Measurements from ENCODE around the gene CFAP99. TPM values are rescaled to one million over a fixed set of nuclear protein-coding genes. Genes with fewer than 3 reads are reported as not detected.

Gene CFAP99
- polyA plus RNA-seq, 1 donor (not counting 4 experiments of a cell fraction or from before 2014, with no cell fraction given): not detected

GRCh38 chr4:2478229-2478628 is 59.5 kb downstream of the CFAP99 start:
- H3K9me1 ChIP-seq (ENCODE audit: control insufficient read depth, extremely low read depth, insufficient read depth, low read length): no peaks in the 10 kb centered on the region
- FAIRE-seq (no peak), DNase-seq (ENCODE audit: low read depth, low spot score) (no peak)
- no peak overlapping the region for H3K4me2 ChIP-seq (ENCODE audit: control insufficient read depth, extremely low read depth, insufficient read depth, low read depth, low read length)
- peaks cover 38% of the 10 kb centered on the region for H4K20me1 ChIP-seq (ENCODE audit: control insufficient read depth, extremely low read depth, insufficient read depth, low read length)
- dilution Hi-C loops (cut with MboI; ENCODE audit: extremely low pct_ligation_motif_present, low sequenced_read_pairs): no loop called here
- H3K79me2 ChIP-seq (ENCODE audit: control insufficient read depth, insufficient read depth, low read length): peaks cover 100% of the 10 kb centered on the region
- no peaks in the 10 kb centered on the region for H3K4me1 ChIP-seq (ENCODE audit: control insufficient read depth, extremely low read depth, insufficient read depth, low read length)
- H3K27me3 ChIP-seq (ENCODE audit: control insufficient read depth, extremely low read depth, insufficient read depth, low read length): no peaks in the 10 kb centered on the region
- no peaks in the 10 kb centered on the region for H3K9me3 ChIP-seq (ENCODE audit: control insufficient read depth, low read depth, low read length)
- H3K36me3 ChIP-seq (ENCODE audit: control insufficient read depth in 2 of 2, extremely low read depth in 1 of 2, insufficient read depth in 2 of 2, low read length in 2 of 2): peaks cover 2 to 4% of the 10 kb centered on the region in 2 experiments
- TF ChIP-seq EZH2 (IDR thresholded peaks at IDR 0.05; ENCODE audit: low read length) (no peak), CTCF (optimal IDR thresholded peaks at IDR 0.05 in 1 of 3, IDR thresholded peaks at IDR 0.05 in 1 of 3, conservative IDR thresholded peaks at IDR 0.05 in 1 of 3; ENCODE audit: extremely low read depth in 1 of 3, insufficient read depth in 2 of 3, low read length in 3 of 3) (no peak)
- no peak overlapping the region for H2AFZ ChIP-seq (ENCODE audit: control insufficient read depth, low read length)
- H3K4me3 ChIP-seq (ENCODE audit: control insufficient read depth in 2 of 3, extremely low read depth in 1 of 3, insufficient read depth in 2 of 3, low read depth in 1 of 3, low read length in 3 of 3): no peak overlapping the region
- no peak overlapping the region for H3K27ac ChIP-seq (ENCODE audit: control insufficient read depth, insufficient read depth, low read length)
- H3K9ac ChIP-seq (ENCODE audit: control insufficient read depth, extremely low read depth, insufficient read depth, low read length): no peak overlapping the region

GRCh38 chr4:2480649-2481048 is 61.9 kb downstream of the CFAP99 start:
- H3K4me2 ChIP-seq (ENCODE audit: control insufficient read depth, extremely low read depth, insufficient read depth, low read depth, low read length): no peak overlapping the region
- H3K9ac ChIP-seq (ENCODE audit: control insufficient read depth, extremely low read depth, insufficient read depth, low read length): no peak overlapping the region
- no peak overlapping the region for H3K4me3 ChIP-seq (ENCODE audit: control insufficient read depth in 2 of 3, extremely low read depth in 1 of 3, insufficient read depth in 2 of 3, low read depth in 1 of 3, low read length in 3 of 3)
- DNase-seq (ENCODE audit: low read depth, low spot score) (no peak), FAIRE-seq (no peak)
- no peaks in the 10 kb centered on the region for H3K9me3 ChIP-seq (ENCODE audit: control insufficient read depth, low read depth, low read length)
- H3K4me1 ChIP-seq (ENCODE audit: control insufficient read depth, extremely low read depth, insufficient read depth, low read length): no peaks in the 10 kb centered on the region
- H4K20me1 ChIP-seq (ENCODE audit: control insufficient read depth, extremely low read depth, insufficient read depth, low read length): peaks cover 45% of the 10 kb centered on the region
- H2AFZ ChIP-seq (ENCODE audit: control insufficient read depth, low read length): no peak overlapping the region
- H3K27ac ChIP-seq (ENCODE audit: control insufficient read depth, insufficient read depth, low read length): no peak overlapping the region
- no peaks in the 10 kb centered on the region for H3K27me3 ChIP-seq (ENCODE audit: control insufficient read depth, extremely low read depth, insufficient read depth, low read length)
- no peak for TF ChIP-seq CTCF (optimal IDR thresholded peaks at IDR 0.05 in 1 of 3, IDR thresholded peaks at IDR 0.05 in 1 of 3, conservative IDR thresholded peaks at IDR 0.05 in 1 of 3; ENCODE audit: extremely low read depth in 1 of 3, insufficient read depth in 2 of 3, low read length in 3 of 3)
- no peak for TF ChIP-seq EZH2 (IDR thresholded peaks at IDR 0.05; ENCODE audit: low read length)
- dilution Hi-C loops (cut with MboI; ENCODE audit: extremely low pct_ligation_motif_present, low sequenced_read_pairs): no loop called here
- no peaks in the 10 kb centered on the region for H3K9me1 ChIP-seq (ENCODE audit: control insufficient read depth, extremely low read depth, insufficient read depth, low read length)
- peaks cover 98% of the 10 kb centered on the region for H3K79me2 ChIP-seq (ENCODE audit: control insufficient read depth, insufficient read depth, low read length)
- H3K36me3 ChIP-seq (ENCODE audit: control insufficient read depth in 2 of 2, extremely low read depth in 1 of 2, insufficient read depth in 2 of 2, low read length in 2 of 2): peaks cover 2 to 4% of the 10 kb centered on the region in 2 experiments

All from keratinocyte (primary cell).